Measurements from ENCODE around the gene ARMC2. TPM values are rescaled to one million over a fixed set of nuclear protein-coding genes. Genes with fewer than 3 reads are reported as not detected.

The ARMC2 gene
- total and polyA plus RNA-seq, 2 donors (not counting 3 experiments of a cell fraction or from before 2014, with no cell fraction given): 1.7 to 3.7 TPM

GRCh38 chr6:108951351-108951953 is 103.2 kb downstream of the ARMC2 start:
- no peaks in the 10 kb centered on the region for H3K4me1 ChIP-seq (ENCODE audit: control insufficient read depth, extremely low read depth, insufficient read depth, low read length)
- H3K9ac ChIP-seq (replicated peaks; ENCODE audit: extremely low read depth, insufficient read depth, low read length): no peak overlapping the region
- no peaks in the 10 kb centered on the region for H4K20me1 ChIP-seq (replicated peaks; ENCODE audit: control insufficient read depth, extremely low read depth, insufficient read depth, low read length)
- ChIA-PET POLR2A (no interaction called here), CTCF (no interaction called here)
- no peaks in the 10 kb centered on the region for H3K79me2 ChIP-seq (ENCODE audit: control insufficient read depth, insufficient read depth, low read length)
- DNase-seq (ENCODE audit: low read depth, low spot score) (no peak), FAIRE-seq (no peak)
- dilution Hi-C loops (cut with MboI; ENCODE audit: extremely low pct_ligation_motif_present, low sequenced_read_pairs) (no loop called here), intact Hi-C loops (cut with micrococcal nuclease) (no loop called here)
- no peaks in the 10 kb centered on the region for H3K9me3 ChIP-seq (replicated peaks; ENCODE audit: control insufficient read depth, insufficient read depth, low read length)
- no peaks in the 10 kb centered on the region for H3K9me1 ChIP-seq (replicated peaks; ENCODE audit: control insufficient read depth, extremely low read depth, insufficient read depth, low read length)
- H3K4me2 ChIP-seq (ENCODE audit: insufficient read depth, low read length): no peak overlapping the region
- no peak overlapping the region for H3K4me3 ChIP-seq (replicated peaks in 1 of 3; ENCODE audit: insufficient read depth in 1 of 3, low read depth in 1 of 3, low read length in 3 of 3)
- no peak overlapping the region for H2AFZ ChIP-seq (ENCODE audit: low read depth, low read length)
- no peaks in the 10 kb centered on the region for H3K27me3 ChIP-seq (ENCODE audit: control insufficient read depth in 2 of 2, insufficient read depth in 2 of 2, low read length in 2 of 2)
- TF ChIP-seq MYC (IDR thresholded peaks at IDR 0.05; ENCODE audit: low read depth, low read length) (no peak), JUN (IDR thresholded peaks at IDR 0.05; ENCODE audit: borderline replicate concordance, insufficient read depth, insufficient read length, low read depth) (no peak), CTCF (IDR thresholded peaks at IDR 0.05; ENCODE audit: extremely low read depth in 1 of 2, insufficient read depth in 1 of 2, low read depth in 1 of 2, low read length in 2 of 2) (no peak), POLR2AphosphoS5 (IDR thresholded peaks at IDR 0.05; ENCODE audit: insufficient read depth, low read depth, low read length) (no peak), POLR2A (IDR thresholded peaks at IDR 0.05; ENCODE audit: low read depth, low read length) (no peak), FOS (IDR thresholded peaks at IDR 0.05; ENCODE audit: borderline replicate concordance, insufficient read depth, low read length) (no peak), GATA2 (IDR thresholded peaks at IDR 0.05; ENCODE audit: insufficient read depth, insufficient read length, low read depth, low read length) (no peak), MAX (IDR thresholded peaks at IDR 0.05; ENCODE audit: insufficient read depth, insufficient read length) (no peak), EZH2 (IDR thresholded peaks at IDR 0.05; ENCODE audit: borderline replicate concordance, low read depth, low read length, severe bottlenecking) (no peak)
- H3K27ac ChIP-seq (ENCODE audit: insufficient read depth, low read depth, low read length): no peak overlapping the region
- no peaks in the 10 kb centered on the region for H3K36me3 ChIP-seq (ENCODE audit: control insufficient read depth in 2 of 2, extremely low read depth in 1 of 2, insufficient read depth in 2 of 2, low read length in 2 of 2)
- BruUV-seq (replicated peaks): no TSS peak
